ENCODE measurements around the gene VMO1. TPM values are rescaled to one million over a fixed set of nuclear protein-coding genes. Genes with fewer than 3 reads are reported as not detected.
A peak's percentile ranks its signal among the peaks of the same experiment; 100 is the strongest.
"Not testable (repeated sequence)": the region's sequence is repeated elsewhere in the genome, so short reads cannot be mapped to it uniquely, and the experiment has no call there.

Gene VMO1
- 1 to 10 TPM in 2 of 4 donors, not detected in 2; 1.3 to 3.5 TPM for total RNA-seq

- peaks cover 0 to 54% (median 28%) of the 10 kb centered on the region in 3 donors for H3K4me1 ChIP-seq
- no peaks in the 10 kb centered on the region for H3K36me3 ChIP-seq
- peaks cover 51% of the 10 kb centered on the region for H3K27me3 ChIP-seq
- ATAC-seq: no peak
- no peak for TF ChIP-seq POLR2A (IDR thresholded peaks at IDR 0.05)
- no peak for TF ChIP-seq POLR2AphosphoS5 (IDR thresholded peaks at IDR 0.05)
- TF ChIP-seq, protein P1, sequence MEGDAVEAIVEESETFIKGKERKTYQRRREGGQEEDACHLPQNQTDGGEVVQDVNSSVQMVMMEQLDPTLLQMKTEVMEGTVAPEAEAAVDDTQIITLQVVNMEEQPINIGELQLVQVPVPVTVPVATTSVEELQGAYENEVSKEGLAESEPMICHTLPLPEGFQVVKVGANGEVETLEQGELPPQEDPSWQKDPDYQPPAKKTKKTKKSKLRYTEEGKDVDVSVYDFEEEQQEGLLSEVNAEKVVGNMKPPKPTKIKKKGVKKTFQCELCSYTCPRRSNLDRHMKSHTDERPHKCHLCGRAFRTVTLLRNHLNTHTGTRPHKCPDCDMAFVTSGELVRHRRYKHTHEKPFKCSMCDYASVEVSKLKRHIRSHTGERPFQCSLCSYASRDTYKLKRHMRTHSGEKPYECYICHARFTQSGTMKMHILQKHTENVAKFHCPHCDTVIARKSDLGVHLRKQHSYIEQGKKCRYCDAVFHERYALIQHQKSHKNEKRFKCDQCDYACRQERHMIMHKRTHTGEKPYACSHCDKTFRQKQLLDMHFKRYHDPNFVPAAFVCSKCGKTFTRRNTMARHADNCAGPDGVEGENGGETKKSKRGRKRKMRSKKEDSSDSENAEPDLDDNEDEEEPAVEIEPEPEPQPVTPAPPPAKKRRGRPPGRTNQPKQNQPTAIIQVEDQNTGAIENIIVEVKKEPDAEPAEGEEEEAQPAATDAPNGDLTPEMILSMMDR (IDR thresholded peaks at IDR 0.05): no peak
- TF ChIP-seq EP300 (IDR thresholded peaks at IDR 0.05): no peak
- H3K9me3 ChIP-seq: no peaks in the 10 kb centered on the region
- 10% methylated on average over 2 of the region's 24 CpGs; no CpG with 5 or more reads in 1 of the 2 donors for WGBS, 2 donors (ENCODE audit: low coverage in 1 of 2)
- H3K27ac ChIP-seq: peak within 1 kb of the TSS in 3 of 4 donors; percentile 7 to 45 (median 35)
- H3K4me3 ChIP-seq: peak within 1 kb of the TSS in 1 of 2 donors; percentile 41
Measured at GRCh38 chr17:4786106-4786511, at the start of gene VMO1. Gene VMO1, minus strand, starts transcription at chr17:4786364. Its CDS starts 12 bp downstream, at chr17:4786352.

DNA sequence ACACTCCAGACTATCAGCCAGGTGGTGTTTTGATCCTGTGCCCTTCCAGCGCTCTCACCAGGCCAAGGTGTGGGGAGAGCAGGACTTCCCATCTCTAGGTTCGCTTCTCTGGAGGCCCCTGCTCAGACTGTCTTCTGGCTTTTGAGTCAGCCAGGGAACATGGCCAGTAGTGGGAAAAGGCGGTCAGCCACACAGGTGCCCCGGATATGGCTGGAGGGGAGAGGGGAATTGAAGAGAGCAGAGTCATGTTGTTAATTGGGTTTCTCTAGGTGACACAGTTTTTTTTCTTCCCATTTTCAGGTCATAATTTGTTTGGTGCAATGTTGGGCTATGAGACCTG lies 48.5 kb upstream of the VMO1 start:
- H3K27me3 ChIP-seq: no peaks in the 10 kb centered on the region
- H3K27ac ChIP-seq: peak overlapping the region in 3 of 4 donors; percentile 91 to 97 (median 93)
- no peaks in the 10 kb centered on the region for H3K36me3 ChIP-seq
- TF ChIP-seq POLR2A (IDR thresholded peaks at IDR 0.05) (no peak), EP300 (IDR thresholded peaks at IDR 0.05) (no peak), POLR2AphosphoS5 (IDR thresholded peaks at IDR 0.05) (no peak)
- TF ChIP-seq, protein P1 (IDR thresholded peaks at IDR 0.05): no peak
- no peak for ATAC-seq
- peaks cover 0 to 58% (median 16%) of the 10 kb centered on the region in 3 donors for H3K4me1 ChIP-seq
- H3K9me3 ChIP-seq: no peaks in the 10 kb centered on the region
- 60% methylated on average over 2 of the region's 4 CpGs; no CpG with 5 or more reads in 1 of the 2 donors for WGBS, 2 donors (ENCODE audit: low coverage in 1 of 2)
- H3K4me3 ChIP-seq: no peak overlapping the region

- peak overlapping the region; percentile 40 to 97 (median 92) for H3K27ac ChIP-seq
- no peaks in the 10 kb centered on the region for H3K9me3 ChIP-seq
- WGBS, 2 donors (ENCODE audit: low coverage in 1 of 2): 0 to 2% methylated on average over 5 to 13 of the region's 15 CpGs
- peaks cover 0 to 53% (median 16%) of the 10 kb centered on the region in 3 donors for H3K4me1 ChIP-seq
- peak overlapping the region; percentile 58 to 98 for H3K4me3 ChIP-seq
- no peak for ATAC-seq
- H3K27me3 ChIP-seq: no peaks in the 10 kb centered on the region
- TF ChIP-seq EP300 (IDR thresholded peaks at IDR 0.05): no peak
- TF ChIP-seq, protein P1 (IDR thresholded peaks at IDR 0.05): no peak
- TF ChIP-seq POLR2AphosphoS5 (IDR thresholded peaks at IDR 0.05): no peak
- TF ChIP-seq POLR2A (IDR thresholded peaks at IDR 0.05): no peak
- H3K36me3 ChIP-seq: no peaks in the 10 kb centered on the region
Measured at GRCh38 chr17:4833941-4834680, 47.9 kb upstream of the VMO1 start.

DNA sequence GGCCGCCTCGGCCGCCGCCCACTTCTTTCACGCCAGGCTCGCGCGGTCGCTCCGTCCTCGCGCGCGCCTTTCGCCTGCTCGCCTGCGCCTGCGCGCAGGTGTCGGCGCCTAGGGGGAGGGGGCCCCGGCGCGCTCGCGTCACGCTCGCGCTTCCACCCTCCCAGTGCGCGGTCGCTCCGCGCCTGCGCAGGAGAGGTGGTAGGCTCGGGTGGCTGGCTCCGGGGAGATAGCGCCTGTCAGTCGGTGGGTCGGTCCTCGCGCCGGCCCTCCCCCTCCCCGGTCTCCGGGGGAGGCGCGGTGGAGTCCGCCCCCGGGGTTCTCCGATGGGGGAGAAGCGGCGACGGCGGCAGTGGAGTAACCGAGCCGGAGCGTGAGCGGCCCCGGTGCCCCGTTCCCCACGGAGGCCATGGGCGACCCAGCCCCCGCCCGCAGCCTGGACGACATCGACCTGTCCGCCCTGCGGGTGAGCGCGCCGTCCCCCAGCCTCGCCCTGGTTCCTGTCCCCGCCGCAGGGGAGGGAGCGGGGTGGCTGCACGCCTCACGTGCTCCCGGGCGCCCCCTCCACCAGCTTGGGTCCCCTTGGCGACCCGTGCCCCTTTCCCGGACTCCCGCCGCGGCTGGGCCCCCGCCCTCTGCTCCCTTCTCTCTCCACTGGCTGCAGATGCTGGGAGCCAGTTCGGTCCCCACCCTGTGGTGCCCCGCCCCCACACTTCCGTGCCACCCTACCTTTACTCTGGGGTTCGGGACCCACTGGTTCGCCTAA lies 47.2 kb upstream of the VMO1 start, which contains the start of gene MINK1:
Gene MINK1, plus strand, starts transcription at position 163 of the 763 bp plus-strand sequence. Its CDS starts 244 bp downstream, at position 407.
- no peaks in the 10 kb centered on the region for H3K9me3 ChIP-seq
- peaks cover 0 to 47% (median 16%) of the 10 kb centered on the region in 3 donors for H3K4me1 ChIP-seq
- no peaks in the 10 kb centered on the region for H3K27me3 ChIP-seq
- no peak for TF ChIP-seq EP300 (IDR thresholded peaks at IDR 0.05)
- TF ChIP-seq, protein P1 (IDR thresholded peaks at IDR 0.05): peak in 2 of 4 experiments; percentile 9 to 14
- TF ChIP-seq POLR2AphosphoS5 (IDR thresholded peaks at IDR 0.05): peak; percentile 70
- peak; percentile 76 to 79 for TF ChIP-seq POLR2A (IDR thresholded peaks at IDR 0.05)
- ATAC-seq: peak; percentile 99
- peak within 1 kb of the TSS; percentile 40 to 97 (median 92) for H3K27ac ChIP-seq
- peak within 1 kb of the TSS; percentile 58 to 98 for H3K4me3 ChIP-seq
- 0% methylated on average over 12 to 20 of the region's 91 CpGs for WGBS, 2 donors (ENCODE audit: low coverage in 1 of 2)
- H3K36me3 ChIP-seq: no peaks in the 10 kb centered on the region

- peak overlapping the region in 3 of 4 donors; percentile 76 to 93 (median 91) for H3K27ac ChIP-seq
- not testable (repeated sequence) for H3K36me3 ChIP-seq, H3K27me3 ChIP-seq, H3K9me3 ChIP-seq
- H3K4me3 ChIP-seq: peak overlapping the region; percentile 58 to 98
- peaks cover 0 to 41% (median 16%) of the 10 kb centered on the region in 3 donors for H3K4me1 ChIP-seq
- peak; percentile 13 for ATAC-seq
- WGBS, 2 donors (ENCODE audit: low coverage in 1 of 2): 1 to 2% methylated on average over 7 to 9 of the region's 17 CpGs
Measured at GRCh38 chr17:4832829-4833177, 46.6 kb upstream of the VMO1 start.
